ENCODE data around the gene HOXD8. TPM values are rescaled to one million over a fixed set of nuclear protein-coding genes. Genes with fewer than 3 reads are reported as not detected.

HOXD8 gene
- total RNA-seq, 1 donor from 2014 or later, result not detected

GRCh38 chr2:176080540-176081375 is 48.7 kb upstream of the HOXD8 start:
- Histone ChIP-seq H3K4me2 (peak overlapping the region; percentile 70), H2AFZ (replicated peaks) (peak overlapping the region; percentile 37), H3K4me3 (peak overlapping the region; percentile 30), H3K27ac (no peak overlapping the region), H3K27me3 (peaks cover 100% of the 10 kb centered on the region), H3F3A (ENCODE audit: low read depth) (peaks cover 20% of the 10 kb centered on the region), H3K9ac (no peak overlapping the region), H3K79me2 (ENCODE audit: low read depth) (no peaks in the 10 kb centered on the region), H3K9me3 (ENCODE audit: low read depth) (no peaks in the 10 kb centered on the region), H4K20me1 (ENCODE audit: low read depth) (peaks cover 81% of the 10 kb centered on the region), H3K36me3 (no peaks in the 10 kb centered on the region), H3K4me1 (peaks cover 7% of the 10 kb centered on the region)
- Mint-ChIP-seq H3K27me3 (ENCODE audit: insufficient read depth, low read depth) (peaks cover 82% of the 10 kb centered on the region), H3K4me3 (peak overlapping the region; percentile 80), H3K36me3 (no peaks in the 10 kb centered on the region), H3K27ac (no peak overlapping the region), H3K9me3 (no peaks in the 10 kb centered on the region), H3K4me1 (peaks cover 17% of the 10 kb centered on the region)
- peak; percentile 76 for TF ChIP-seq EZH2 (IDR thresholded peaks at IDR 0.05)
- TF ChIP-seq EZH2phosphoT487 (IDR thresholded peaks at IDR 0.05), result peak; percentile 89
- TF ChIP-seq CTCF (IDR thresholded peaks at IDR 0.05), result no peak
- no peak for DNase-seq (ENCODE audit: low spot score)

GRCh38 chr2:176081376-176081836 is 48.1 kb upstream of the HOXD8 start:
- Histone ChIP-seq H3F3A (ENCODE audit: low read depth) (peaks cover 20% of the 10 kb centered on the region), H3K9ac (no peak overlapping the region), H4K20me1 (ENCODE audit: low read depth) (peaks cover 84% of the 10 kb centered on the region), H3K27me3 (peaks cover 100% of the 10 kb centered on the region), H2AFZ (replicated peaks) (no peak overlapping the region), H3K27ac (no peak overlapping the region), H3K4me2 (no peak overlapping the region), H3K9me3 (ENCODE audit: low read depth) (no peaks in the 10 kb centered on the region), H3K4me3 (no peak overlapping the region), H3K36me3 (no peaks in the 10 kb centered on the region), H3K4me1 (peaks cover 7% of the 10 kb centered on the region), H3K79me2 (ENCODE audit: low read depth) (no peaks in the 10 kb centered on the region)
- H3K4me1 Mint-ChIP-seq, result peaks cover 17% of the 10 kb centered on the region
- no peak for DNase-seq (ENCODE audit: low spot score)
- no peaks in the 10 kb centered on the region for H3K9me3 Mint-ChIP-seq
- no peaks in the 10 kb centered on the region for H3K36me3 Mint-ChIP-seq
- TF ChIP-seq CTCF (IDR thresholded peaks at IDR 0.05), result no peak
- TF ChIP-seq EZH2phosphoT487 (IDR thresholded peaks at IDR 0.05), result no peak
- TF ChIP-seq EZH2 (IDR thresholded peaks at IDR 0.05), result no peak
- peak overlapping the region; percentile 80 for H3K4me3 Mint-ChIP-seq
- no peak overlapping the region for H3K27ac Mint-ChIP-seq
- peaks cover 84% of the 10 kb centered on the region for H3K27me3 Mint-ChIP-seq (ENCODE audit: insufficient read depth, low read depth)

GRCh38 chr2:176081837-176082524 is 47.5 kb upstream of the HOXD8 start:
- no peak overlapping the region for H3K4me3 Mint-ChIP-seq
- Histone ChIP-seq H4K20me1 (ENCODE audit: low read depth) (peaks cover 84% of the 10 kb centered on the region), H3K27me3 (peaks cover 100% of the 10 kb centered on the region), H3K27ac (no peak overlapping the region), H3K4me3 (no peak overlapping the region), H2AFZ (replicated peaks) (no peak overlapping the region), H3F3A (ENCODE audit: low read depth) (peaks cover 20% of the 10 kb centered on the region), H3K4me2 (peak overlapping the region; percentile 15), H3K9me3 (ENCODE audit: low read depth) (no peaks in the 10 kb centered on the region), H3K4me1 (peaks cover 7% of the 10 kb centered on the region), H3K9ac (no peak overlapping the region), H3K79me2 (ENCODE audit: low read depth) (no peaks in the 10 kb centered on the region), H3K36me3 (no peaks in the 10 kb centered on the region)
- H3K36me3 Mint-ChIP-seq, result no peaks in the 10 kb centered on the region
- peak; percentile 82 for DNase-seq (ENCODE audit: low spot score)
- H3K27ac Mint-ChIP-seq, result no peak overlapping the region
- peaks cover 17% of the 10 kb centered on the region for H3K4me1 Mint-ChIP-seq
- no peak for TF ChIP-seq CTCF (IDR thresholded peaks at IDR 0.05)
- TF ChIP-seq EZH2phosphoT487 (IDR thresholded peaks at IDR 0.05), result peak; percentile 99
- peak; percentile 98 for TF ChIP-seq EZH2 (IDR thresholded peaks at IDR 0.05)
- H3K27me3 Mint-ChIP-seq (ENCODE audit: insufficient read depth, low read depth), result peaks cover 84% of the 10 kb centered on the region
- H3K9me3 Mint-ChIP-seq, result no peaks in the 10 kb centered on the region

Data from neural progenitor cell (in vitro differentiated cells).